H1 (cell line): ENCODE data around the gene ARFGAP3. TPM values are rescaled to one million over a fixed set of nuclear protein-coding genes. Genes with fewer than 3 reads are reported as not detected.

Source experiments
- CTCF ChIA-PET: fragments of 300-600 bp; sonication (Branson Sonifier 250); formaldehyde crosslinking; loops from one replicate; lab custom pipeline; 2021; ENCODE audit not compliant: partially characterized antibody; lab: Charles Lee
- POLR2A ChIA-PET: fragments of 300-600 bp; sonication (Branson Sonifier 250); formaldehyde crosslinking; loops from one replicate; lab custom pipeline; 2021; ENCODE audit warnings: inconsistent platforms; ENCODE audit not compliant: partially characterized antibody; lab: Charles Lee
- DNase-seq, 2 experiments: peaks; one replicate each; pipeline versions ENCODE4 v3.0.0 to v3.0.0-alpha.2; 2010 to 2022; ENCODE audit warnings: low spot score in 2 of 2, low read depth in 1 of 2, mixed read lengths in 1 of 2
- FAIRE-seq: peaks from 2 replicates; lab custom pipeline; 2011; peaks lifted over from hg19 to GRCh38; lab: Jason Lieb, UNC
- H2AFZ ChIP-seq: 2 replicates; pipeline ENCODE4 v1.8.1; 2012; ENCODE audit warnings: low read length, inconsistent platforms
- H2AK5ac ChIP-seq: 2 replicates; pipeline ENCODE4 v1.6.1; 2013; ENCODE audit warnings: low read depth, low read length
- H2BK120ac ChIP-seq: replicated peaks from 2 replicates; pipeline ENCODE3; 2013; ENCODE audit warnings: low read depth, low read length, inconsistent platforms
- H2BK12ac ChIP-seq: 2 replicates; pipeline ENCODE4 v1.6.1; 2013; ENCODE audit warnings: low read depth, low read length
- H2BK15ac ChIP-seq: 2 replicates; pipeline ENCODE4 v1.6.1; 2013; ENCODE audit warnings: low read length
- H2BK20ac ChIP-seq: 2 replicates; pipeline ENCODE4 v1.6.1; 2013; ENCODE audit warnings: low read length
- H2BK5ac ChIP-seq: 2 replicates; pipeline ENCODE4 v1.6.1; 2013; ENCODE audit warnings: low read depth, low read length
- H3K14ac ChIP-seq: 2 replicates; pipeline ENCODE4 v1.6.1; 2013; ENCODE audit warnings: inconsistent platforms; ENCODE audit not compliant: insufficient read length
- H3K18ac ChIP-seq: 2 replicates; pipeline ENCODE4 v1.6.1; 2013; ENCODE audit warnings: low read length; ENCODE audit errors: extremely low read depth
- H3K23ac ChIP-seq: 2 replicates; pipeline ENCODE4 v1.6.1; 2013; ENCODE audit warnings: inconsistent platforms; ENCODE audit not compliant: insufficient read length
- H3K23me2 ChIP-seq: 2 replicates; pipeline ENCODE4 v1.6.1; 2013; ENCODE audit warnings: low read depth, low read length
- H3K27ac ChIP-seq: 2 replicates; pipeline ENCODE4 v1.6.1; 2011; ENCODE audit warnings: low read depth, low read length, inconsistent platforms
- H3K27me3 ChIP-seq, 4 experiments: replicated peaks in 1 of 4; 1 replicate in 1 of 4; 2 replicates in 3 of 4; pipeline versions ENCODE4 v1.6.1 to v1.8.1; 2011 to 2013; ENCODE audit warnings: low read length in 3 of 4, mild to moderate bottlenecking in 3 of 4, inconsistent platforms in 2 of 4, mixed read lengths in 2 of 4, moderate library complexity in 1 of 4; ENCODE audit not compliant: control insufficient read depth in 3 of 4, insufficient read depth in 3 of 4; ENCODE audit errors: extremely low read depth in 1 of 4
- H3K36me3 ChIP-seq, 4 experiments: 2 replicates each; pipeline versions ENCODE4 v1.6.1 to v1.8.1; 2011 to 2013; ENCODE audit warnings: mild to moderate bottlenecking in 4 of 4, low read length in 3 of 4, moderate library complexity in 2 of 4, control low read depth in 1 of 4, inconsistent platforms in 1 of 4; ENCODE audit not compliant: insufficient read depth in 4 of 4, control insufficient read depth in 2 of 4
- H3K4ac ChIP-seq: replicated peaks from 2 replicates; pipeline ENCODE3; 2013; ENCODE audit warnings: low read length, low read depth, mixed read lengths, inconsistent platforms; ENCODE audit not compliant: insufficient read length
- H3K4me1 ChIP-seq, 4 experiments: replicated peaks in 1 of 4; 1 replicate in 1 of 4; 2 replicates in 3 of 4; pipeline versions ENCODE4 v1.6.1 to v1.8.1; 2011 to 2013; ENCODE audit warnings: low read length in 3 of 4, inconsistent platforms in 2 of 4, mixed read lengths in 1 of 4; ENCODE audit not compliant: insufficient read depth in 4 of 4, control insufficient read depth in 3 of 4
- H3K4me2 ChIP-seq, 2 experiments: 2 replicates each; pipeline versions ENCODE4 v1.6.1 to v1.8.1; 2011 to 2013; ENCODE audit warnings: low read depth in 2 of 2, low read length in 2 of 2, control low read depth in 1 of 2, inconsistent platforms in 1 of 2, mild to moderate bottlenecking in 1 of 2; ENCODE audit not compliant: insufficient read depth in 1 of 2
- H3K4me3 ChIP-seq, 4 experiments: fragments of 200-600, 300-600 bp in 1 of 4; sonication (generic), shearing (Covaris generic), sonication (Bioruptor Twin) in 1 of 4; 2 replicates each; pipeline versions ENCODE4 v1.5.1 to v1.8.1; 2011 to 2016; ENCODE audit warnings: low read length in 4 of 4, low read depth in 3 of 4, control low read depth in 2 of 4, inconsistent platforms in 2 of 4, mild to moderate bottlenecking in 2 of 4, mixed read lengths in 1 of 4, moderate library complexity in 1 of 4; ENCODE audit not compliant: insufficient read depth in 2 of 4; ENCODE audit errors: extremely low read depth in 1 of 4
- H3K56ac ChIP-seq: replicated peaks from 2 replicates; pipeline ENCODE3; 2013; ENCODE audit warnings: low read depth, mild to moderate bottlenecking, mixed read lengths, low read length, inconsistent platforms; ENCODE audit not compliant: insufficient read length
- H3K79me1 ChIP-seq: 2 replicates; pipeline ENCODE4 v1.6.1; 2013; ENCODE audit warnings: low read depth, low read length, control low read depth
- H3K79me2 ChIP-seq, 2 experiments: 2 replicates each; pipeline versions ENCODE4 v1.6.1 to v1.8.1; 2012 to 2013; ENCODE audit warnings: low read length in 2 of 2, mild to moderate bottlenecking in 2 of 2, inconsistent platforms in 1 of 2; ENCODE audit not compliant: insufficient read depth in 2 of 2, control insufficient read depth in 1 of 2
- H3K9ac ChIP-seq, 4 experiments: replicated peaks in 1 of 4; 1 replicate in 1 of 4; 2 replicates in 3 of 4; pipeline versions ENCODE4 v1.6.1 to v1.8.1; 2011 to 2013; ENCODE audit warnings: low read depth in 3 of 4, low read length in 3 of 4, control low read depth in 2 of 4, mild to moderate bottlenecking in 2 of 4, moderate library complexity in 2 of 4, inconsistent platforms in 1 of 4; ENCODE audit errors: extremely low read depth in 1 of 4
- H3K9me3 ChIP-seq, 2 experiments: 2 replicates each; pipeline versions ENCODE4 v1.6.1 to v1.8.1; 2012 to 2013; ENCODE audit warnings: mild to moderate bottlenecking in 2 of 2, moderate library complexity in 2 of 2, control low read depth in 1 of 2, inconsistent platforms in 1 of 2, low read depth in 1 of 2, low read length in 1 of 2, mixed read lengths in 1 of 2; ENCODE audit not compliant: insufficient read depth in 2 of 2
- H4K20me1 ChIP-seq, 2 experiments: replicated peaks in 1 of 2; 2 replicates each; pipeline versions ENCODE3 to v1.8.1; 2011 to 2013; ENCODE audit warnings: inconsistent platforms in 2 of 2, low read length in 2 of 2, mild to moderate bottlenecking in 1 of 2; ENCODE audit not compliant: insufficient read depth in 2 of 2, control insufficient read depth in 1 of 2
- H4K5ac ChIP-seq: 2 replicates; pipeline ENCODE4 v1.6.1; 2013; ENCODE audit warnings: low read length, low read depth, mixed read lengths, inconsistent platforms; ENCODE audit not compliant: insufficient read length
- H4K8ac ChIP-seq: 2 replicates; pipeline ENCODE4 v1.8.0; 2013; ENCODE audit warnings: mild to moderate bottlenecking, moderate library complexity, low read length, inconsistent platforms; ENCODE audit not compliant: insufficient read depth; ENCODE audit errors: extremely low read depth
- H4K91ac ChIP-seq: replicated peaks from 2 replicates; pipeline ENCODE3; 2013; ENCODE audit warnings: low read length, mixed read lengths, inconsistent platforms; ENCODE audit not compliant: insufficient read length
- CTBP2 ChIP-seq: IDR thresholded peaks from 2 replicates; pipeline ENCODE4 v1.7.0; 2011; ENCODE audit warnings: borderline replicate concordance, mild to moderate bottlenecking, moderate library complexity, mixed read lengths, low read length; ENCODE audit not compliant: insufficient read depth, insufficient read length
- CTCF ChIP-seq, 3 experiments: IDR thresholded peaks; 1 replicate in 2 of 3; 2 replicates in 1 of 3; pipeline versions ENCODE4 v1.5.1 to v1.6.1; 2011; ENCODE audit warnings: low read length in 3 of 3, mild to moderate bottlenecking in 3 of 3, inconsistent platforms in 2 of 3, low read depth in 1 of 3, moderate library complexity in 1 of 3; ENCODE audit not compliant: insufficient read depth in 1 of 3; ENCODE audit errors: control extremely low read depth in 1 of 3
- EZH2 ChIP-seq: fragments of 200-600 bp; sonication (generic); IDR thresholded peaks from 2 replicates; pipeline ENCODE4 v1.7.1; 2012; ENCODE audit warnings: low read depth, mild to moderate bottlenecking, moderate library complexity, low read length, inconsistent platforms; ENCODE audit not compliant: severe bottlenecking
- GTF2F1 ChIP-seq: IDR thresholded peaks from 2 replicates; pipeline ENCODE4 v1.6.1; 2012; ENCODE audit warnings: low read depth, low read length, improper control_type of control experiment, borderline replicate concordance
- KDM5A ChIP-seq: fragments of 200-600 bp; IDR thresholded peaks from 2 replicates; pipeline ENCODE4 v1.7.1; 2012; ENCODE audit warnings: mild to moderate bottlenecking, low read length, inconsistent platforms, mixed read lengths
- MAX ChIP-seq: IDR thresholded peaks from 2 replicates; pipeline ENCODE4 v1.6.1; 2012; ENCODE audit warnings: inconsistent platforms
- NANOG ChIP-seq: IDR thresholded peaks from 2 replicates; pipeline ENCODE4 v1.6.1; 2011; ENCODE audit warnings: low read length, low read depth, mild to moderate bottlenecking, inconsistent platforms; ENCODE audit not compliant: insufficient read depth, poor library complexity, severe bottlenecking
- SUZ12 ChIP-seq: fragments of 200-600 bp; sonication (generic); IDR thresholded peaks from 2 replicates; pipeline ENCODE4 v1.6.1; 2012; ENCODE audit warnings: mild to moderate bottlenecking, inconsistent platforms, low read length, moderate library complexity, mixed read lengths
- WGBS, 2 experiments: shearing (Covaris generic) in 1 of 2; methylation state at CpG; one replicate each; pipeline versions ENCODE4 v1.1.6 to v1.1.7; 2013 to 2015; ENCODE audit warnings: low lambda C conversion rate in 2 of 2, mixed read lengths in 2 of 2, inconsistent platforms in 1 of 2, low coverage in 1 of 2, missing lambda C conversion rate in 1 of 2; ENCODE audit not compliant: insufficient replicate concordance in 2 of 2, insufficient coverage in 1 of 2, insufficient read length in 1 of 2; ENCODE audit errors: extremely low coverage in 1 of 2, missing lambda C conversion rate in 1 of 2; 5-methylcytosine and 5-hydroxymethylcytosine counted together
- polyA plus RNA-seq, 7 experiments: library from polyadenylated mRNA; depleted of rRNA in 3 of 7; stranded (reverse) in 5 of 7; unstranded in 2 of 7; fragments of >200 nt in 5 of 7; fragments of 200-250 nt in 2 of 7; gene quantifications; 1 replicate in 5 of 7; 2 replicates in 1 of 7; 4 replicates in 1 of 7; pipeline versions ENCODE4 v1.2.1 to v1.2.3, GENCODE V29; 2011 to 2013; ENCODE audit warnings: missing spikeins in 2 of 7, mixed read lengths in 2 of 7
- total RNA-seq: library from RNA; stranded (reverse); fragmentation: NEBNext Ultra II Directional; extraction: Animal tissue kit (Norgen Biotek cat#: 25700); gene quantifications from 2 replicates; pipeline ENCODE4 v1.2.1, GENCODE V29; 2021

Gene ARFGAP3
- total and polyA plus RNA-seq, 2 of the 8 experiments (the other 6 are each of a cell fraction or from before 2014, with no cell fraction given), result 9.7 to 16.0 TPM

DNA sequence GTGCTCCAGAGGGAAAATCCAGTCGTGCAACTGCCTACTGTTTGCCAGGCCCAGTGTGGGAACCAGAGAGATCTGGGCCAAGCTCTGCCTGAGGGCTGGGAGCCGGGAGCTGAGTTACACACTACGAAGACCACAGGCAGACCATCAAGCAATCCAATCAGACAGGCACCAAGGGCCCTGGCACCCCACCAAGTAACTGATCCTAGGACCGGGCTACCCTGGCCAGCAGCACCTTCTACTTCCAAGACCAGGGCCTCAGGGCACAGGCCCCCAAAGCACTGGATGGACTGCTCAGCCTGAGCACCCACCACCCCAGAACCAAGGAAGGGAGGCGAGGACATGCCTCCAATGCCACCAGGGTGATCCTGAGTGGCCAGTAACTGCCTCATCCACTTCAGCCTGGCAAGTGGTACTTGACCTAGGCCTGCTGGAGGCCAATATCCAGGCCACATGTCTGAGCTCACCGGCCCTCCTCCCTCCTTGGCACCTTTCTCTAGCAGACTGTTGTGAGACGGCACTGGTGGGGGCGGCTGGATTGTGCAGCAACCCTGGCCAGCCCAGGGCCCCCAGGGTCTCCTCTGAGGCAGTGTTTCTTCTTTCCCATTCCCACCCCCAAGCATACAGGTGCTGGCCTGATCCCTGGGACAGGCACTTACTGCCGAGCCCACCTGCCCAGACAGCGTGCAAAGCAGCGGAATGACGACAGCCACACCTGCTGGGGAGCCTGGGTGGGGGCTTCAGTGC, 20.7 kb upstream of the ARFGAP3 start:
- no peak overlapping the region for H3K4me3 ChIP-seq
- no peak overlapping the region for H3K23ac ChIP-seq
- H3K79me2 ChIP-seq, result no peaks in the 10 kb centered on the region
- ChIA-PET POLR2A (interaction anchor here (1.2 kb wide), 1 partner anchor 10 kb away, joined by 4 read pairs; no protein-coding TSS in a partner anchor), CTCF (interaction anchor here (1.4 to 3.4 kb wide), 5 partner anchors 8 to 174 kb away, joined by 3 to 22 read pairs (median 6); no protein-coding TSS in a partner anchor)
- peaks cover 0 to 7% (median 4%) of the 10 kb centered on the region in 4 experiments; a peak in 6 of 7 replicates for H3K4me1 ChIP-seq
- H3K4me2 ChIP-seq, result no peak overlapping the region
- H2BK15ac ChIP-seq, result no peak overlapping the region
- FAIRE-seq (no peak), DNase-seq (no peak)
- no peak overlapping the region for H4K5ac ChIP-seq
- H2BK12ac ChIP-seq, result no peak overlapping the region
- H3K79me1 ChIP-seq, result no peaks in the 10 kb centered on the region
- no peak overlapping the region for H2BK120ac ChIP-seq
- no peaks in the 10 kb centered on the region for H3K23me2 ChIP-seq
- H3K9me3 ChIP-seq, result no peaks in the 10 kb centered on the region
- H3K56ac ChIP-seq, result no peak overlapping the region
- no peaks in the 10 kb centered on the region for H3K27me3 ChIP-seq
- H4K91ac ChIP-seq, result no peak overlapping the region
- no peak overlapping the region for H2AFZ ChIP-seq
- no peak overlapping the region for H2BK20ac ChIP-seq
- H2AK5ac ChIP-seq, result no peak overlapping the region
- no peak overlapping the region; the same call in 1 of the 2 replicates for H2BK5ac ChIP-seq
- H3K27ac ChIP-seq, result no peak overlapping the region; the same call in 1 of the 2 replicates
- no peak overlapping the region for H4K8ac ChIP-seq
- no peak overlapping the region for H3K4ac ChIP-seq
- no peak overlapping the region for H3K9ac ChIP-seq
- WGBS, 2 experiments, result 83% methylated on average over 8 of the region's 12 CpGs; no CpG with 5 or more reads in 1 of the 2 experiments
- peaks cover 7% of the 10 kb centered on the region in 2 experiments for H4K20me1 ChIP-seq
- H3K18ac ChIP-seq, result no peak overlapping the region
- H3K14ac ChIP-seq, result no peak overlapping the region
- H3K36me3 ChIP-seq, result peaks cover 7 to 29% (median 24%) of the 10 kb centered on the region in 4 experiments; a peak in 6 of 8 replicates
- no peak for TF ChIP-seq KDM5A
- TF ChIP-seq NANOG, result no peak
- TF ChIP-seq GTF2F1, result no peak
- TF ChIP-seq CTCF (IDR thresholded peaks at IDR 0.05; ENCODE audit: control extremely low read depth in 1 of 3, insufficient read depth in 1 of 3, low read depth in 1 of 3, low read length in 3 of 3), result no peak
- TF ChIP-seq EZH2, result no peak
- TF ChIP-seq MAX, result no peak
- TF ChIP-seq SUZ12, result no peak
- no peak for TF ChIP-seq CTBP2
